ENCODE measurements around the gene DGKI.
"Not testable (repeated sequence)": the region's sequence is repeated elsewhere in the genome, so short reads cannot be mapped to it uniquely, and the experiment has no call there.

DGKI gene

DNA sequence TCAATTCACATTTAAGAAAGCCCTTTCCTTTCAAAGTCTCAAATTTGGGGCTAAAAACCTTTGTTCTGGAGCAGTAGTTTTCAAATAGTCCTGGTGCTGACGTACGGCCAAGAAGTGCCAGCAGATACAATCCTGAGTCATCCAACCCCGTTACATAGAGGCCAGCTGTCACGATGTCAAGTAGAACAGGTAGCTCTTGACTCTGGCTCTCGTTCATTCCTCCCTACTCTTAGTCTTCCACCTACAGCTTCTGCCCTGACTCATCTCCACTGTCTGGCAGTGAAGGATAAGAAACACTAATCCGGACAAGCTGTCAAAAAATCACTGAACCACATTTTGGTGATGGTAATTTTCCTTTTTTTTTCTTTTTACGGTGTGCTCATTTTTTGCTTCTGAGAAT is 370.8 kb downstream of the DGKI start:
- DNase-seq (ENCODE audit: low read depth, low spot score), result no peak

DNA sequence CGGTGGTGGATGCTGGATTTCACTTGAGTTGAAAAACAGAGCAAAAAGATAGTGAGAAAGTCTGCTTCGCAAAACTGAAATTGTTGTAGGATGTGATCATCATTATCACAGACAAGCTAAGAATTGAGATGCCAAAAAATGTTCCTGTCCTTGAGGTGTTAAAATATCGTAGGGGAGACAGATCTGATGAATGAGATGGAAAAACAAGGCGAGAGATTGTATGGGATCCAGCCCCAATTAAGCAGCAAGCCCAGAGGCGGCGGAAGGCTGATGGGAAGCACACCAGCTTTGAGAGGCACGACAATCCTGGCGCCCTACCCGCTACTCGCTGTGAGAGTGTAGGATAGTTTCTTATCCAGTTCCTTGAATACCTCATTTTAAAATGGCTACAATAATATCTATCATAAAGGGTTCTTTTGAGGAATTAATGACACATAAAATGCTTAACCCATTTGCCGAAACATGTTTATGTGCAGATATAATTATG is 372.2 kb downstream of the DGKI start:
- no peak for DNase-seq (ENCODE audit: low read depth, low spot score)

DNA sequence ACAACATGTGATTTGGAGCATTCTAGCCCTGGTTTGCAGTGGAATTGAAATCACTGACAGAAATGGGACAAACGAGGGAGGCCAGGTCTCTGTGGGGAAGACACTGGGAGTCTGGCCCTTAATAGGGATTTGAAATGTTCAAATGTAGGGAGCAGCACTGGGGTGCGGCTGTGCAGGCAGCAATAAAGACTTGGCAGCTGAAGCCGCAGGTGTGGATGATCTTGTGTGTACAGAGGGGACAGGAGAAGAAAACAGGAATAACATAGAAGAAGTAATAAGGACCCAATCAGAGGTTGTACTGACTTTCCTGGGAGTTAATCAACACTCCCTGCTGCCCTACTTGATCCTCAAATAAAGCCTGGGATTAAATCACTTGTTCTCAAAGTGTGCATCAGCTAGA is 375.6 kb downstream of the DGKI start:
- DNase-seq (ENCODE audit: low read depth, low spot score), result no peak

DNA sequence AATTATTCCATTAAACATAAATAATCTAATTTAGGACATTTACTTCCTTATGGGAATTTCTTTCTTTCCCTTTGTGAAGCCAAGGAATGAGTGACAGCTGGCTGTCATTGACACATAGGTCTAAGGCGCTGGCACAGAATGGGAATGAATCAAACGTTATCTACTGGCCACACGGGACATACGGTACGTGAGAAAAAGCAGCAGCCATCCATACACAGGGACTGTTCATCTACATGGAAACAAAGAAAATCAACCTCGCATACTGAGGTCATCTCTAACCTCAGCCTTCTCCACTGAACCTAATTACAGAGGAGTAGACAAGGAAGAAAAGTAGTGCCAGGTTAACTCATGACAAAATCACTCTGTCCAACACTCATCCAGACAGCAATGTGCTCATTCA is 376.9 kb downstream of the DGKI start:
- no peak for DNase-seq (ENCODE audit: low read depth, low spot score)

DNA sequence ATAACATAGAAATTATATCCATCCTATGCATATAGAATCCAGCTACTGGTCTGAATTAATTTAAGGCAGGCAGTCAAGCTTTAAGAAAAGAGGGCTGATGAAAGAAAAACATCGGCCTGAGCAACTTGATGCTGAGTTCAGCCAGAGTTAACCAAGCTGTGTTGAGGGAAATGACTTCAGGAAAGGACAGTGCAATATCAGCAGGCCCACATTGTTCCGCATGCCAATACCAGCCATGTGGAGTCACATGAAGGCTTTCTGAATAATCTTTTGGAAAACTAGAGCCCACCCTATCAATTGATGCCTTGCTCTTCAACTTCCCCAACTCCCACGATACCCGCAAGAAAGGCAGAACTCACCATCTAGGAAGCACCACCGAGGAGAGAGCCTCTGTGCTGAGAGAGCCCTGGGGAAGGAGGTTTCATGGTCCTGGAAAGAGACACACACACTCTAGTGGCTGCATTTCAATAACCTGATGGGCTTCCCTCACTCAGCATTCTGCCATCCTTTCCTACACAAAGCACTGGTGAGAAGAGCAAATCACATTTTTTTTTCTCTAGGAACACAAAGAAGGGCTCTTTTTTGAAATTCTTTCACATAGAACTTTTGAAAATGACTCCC is 377.5 kb downstream of the DGKI start:
- no peak for DNase-seq (ENCODE audit: low read depth, low spot score)

DNA sequence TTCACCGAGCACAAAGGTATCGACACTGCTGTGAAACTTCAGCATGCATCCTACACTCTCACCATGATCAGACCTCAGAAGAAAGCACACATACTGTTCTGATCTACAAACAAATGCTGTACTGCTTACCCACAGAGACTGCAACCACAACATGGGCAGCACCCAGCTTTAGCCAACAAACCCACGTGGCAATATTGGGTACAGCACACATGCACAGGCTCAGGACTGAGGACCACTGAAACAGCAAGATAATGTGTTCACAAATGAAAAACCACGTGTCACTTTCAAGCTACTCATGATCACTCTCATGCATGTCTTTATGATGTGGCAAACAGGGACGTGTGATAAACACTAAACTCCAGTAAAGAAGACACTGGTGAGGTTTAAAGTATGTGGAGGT is 383.9 kb downstream of the DGKI start:
- no peak for DNase-seq (ENCODE audit: low read depth, low spot score)

DNA sequence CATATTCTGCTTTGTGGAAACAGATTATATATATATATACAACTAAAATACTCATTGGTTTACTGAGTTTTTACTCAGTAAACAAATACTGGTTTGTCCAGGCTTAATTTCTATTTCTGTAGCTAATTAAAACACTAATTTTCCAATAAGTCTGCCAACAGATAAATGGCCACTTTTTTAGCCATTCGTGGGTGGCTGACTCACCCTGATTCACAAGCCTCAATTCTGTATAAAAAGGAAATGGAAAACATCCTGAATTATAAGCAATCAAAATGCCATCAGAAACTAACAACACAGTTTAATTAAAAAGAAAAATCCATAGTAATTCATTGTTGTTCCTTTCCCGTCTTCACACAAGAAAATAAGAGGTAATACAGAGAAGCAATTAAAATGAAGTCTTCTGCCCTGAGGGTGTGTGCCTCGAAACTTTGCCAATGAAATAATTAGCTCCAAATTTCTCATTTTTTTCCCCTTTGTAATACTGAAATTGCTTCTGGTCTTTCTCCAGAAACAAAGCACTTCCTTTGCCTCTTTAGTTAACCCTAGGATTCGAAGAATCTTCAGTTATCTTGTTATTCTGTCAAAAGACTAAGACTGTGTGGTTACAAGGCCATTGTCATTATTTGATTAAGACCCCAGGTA is 384.6 kb downstream of the DGKI start:
- no peak for DNase-seq (ENCODE audit: low read depth, low spot score)

DNA sequence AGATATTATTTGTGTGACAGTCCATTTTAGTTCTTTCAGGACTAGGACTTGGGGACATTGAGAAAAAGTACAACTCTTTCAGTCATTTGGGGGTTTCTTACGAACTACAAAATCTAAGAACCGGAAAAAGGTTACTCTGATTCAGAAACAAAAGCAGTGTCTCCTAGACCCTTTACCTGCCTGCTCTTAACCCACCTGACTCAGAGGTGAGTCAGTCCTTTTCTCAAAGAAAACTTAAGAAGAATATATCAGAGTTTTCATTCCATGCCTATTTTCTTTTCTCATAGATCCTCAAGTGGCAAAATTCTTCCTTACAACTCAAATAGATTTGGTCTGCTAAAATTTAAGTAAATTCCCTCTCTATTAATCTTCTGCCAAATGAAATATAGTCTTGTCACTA is 388.4 kb downstream of the DGKI start:
- no peak for DNase-seq (ENCODE audit: low read depth, low spot score)

DNA sequence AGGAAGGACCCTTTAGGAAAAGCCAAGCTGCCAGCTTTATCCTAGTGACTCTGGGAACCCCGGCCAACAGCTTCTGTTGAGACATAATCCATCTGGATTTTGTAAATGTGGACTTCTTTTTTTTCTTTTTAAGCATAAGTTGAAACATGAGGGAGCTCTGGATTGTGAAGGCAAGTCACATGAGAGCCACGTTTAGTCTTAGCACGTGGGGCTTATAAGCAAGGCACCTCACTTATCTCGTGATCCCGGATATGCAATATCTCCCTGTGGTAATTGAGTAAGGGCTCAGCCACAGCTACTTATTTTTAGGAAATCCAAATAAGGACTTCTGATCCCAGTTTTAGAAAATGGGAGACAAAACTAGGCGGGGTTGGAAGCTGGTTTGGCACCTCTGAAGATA is 392.0 kb downstream of the DGKI start:
- DNase-seq (ENCODE audit: low read depth, low spot score), result no peak

DNA sequence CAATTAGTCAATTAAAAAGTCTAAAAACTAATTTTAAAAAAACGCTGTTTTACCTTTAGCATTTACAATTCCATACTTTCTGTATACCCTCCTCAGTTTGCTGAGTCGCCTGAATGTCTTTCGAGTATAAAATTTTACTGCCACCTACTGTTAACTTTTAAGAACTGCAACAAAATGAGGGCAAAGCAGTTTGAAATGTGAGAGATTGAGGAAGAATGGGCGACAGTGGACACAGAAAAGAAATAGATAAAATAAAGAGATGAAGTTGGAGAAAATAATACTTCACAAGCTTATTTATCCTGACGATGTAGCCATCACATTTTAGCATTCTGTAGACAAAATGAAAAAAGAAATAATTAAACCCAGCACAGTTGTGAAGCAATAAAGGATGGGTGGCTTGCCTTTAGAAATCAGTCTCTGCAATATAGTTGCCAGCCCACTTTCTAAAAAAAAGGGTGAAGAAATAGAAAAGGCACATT is 392.5 kb downstream of the DGKI start:
- DNase-seq (ENCODE audit: low read depth, low spot score), result peak; percentile 10

DNA sequence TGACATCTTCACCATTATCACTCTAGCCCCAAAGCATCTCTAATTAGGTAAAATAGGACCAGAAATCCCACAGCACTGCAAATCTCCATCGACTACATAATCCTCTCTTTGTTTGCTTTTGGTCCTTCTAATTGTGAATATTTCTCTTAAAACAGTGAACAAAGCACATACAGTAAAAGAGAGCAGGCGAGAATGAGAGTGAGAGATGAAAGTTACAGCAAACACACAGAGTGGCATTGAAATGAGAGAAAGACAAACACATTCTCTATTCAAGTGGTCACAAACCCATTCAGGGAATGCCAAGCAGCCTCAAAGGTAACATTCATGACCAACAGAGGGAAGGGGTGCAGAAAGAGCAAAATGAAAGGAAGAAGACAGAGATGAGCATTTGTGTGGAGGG is 393.4 kb downstream of the DGKI start:
- DNase-seq (ENCODE audit: low read depth, low spot score), result no peak

DNA sequence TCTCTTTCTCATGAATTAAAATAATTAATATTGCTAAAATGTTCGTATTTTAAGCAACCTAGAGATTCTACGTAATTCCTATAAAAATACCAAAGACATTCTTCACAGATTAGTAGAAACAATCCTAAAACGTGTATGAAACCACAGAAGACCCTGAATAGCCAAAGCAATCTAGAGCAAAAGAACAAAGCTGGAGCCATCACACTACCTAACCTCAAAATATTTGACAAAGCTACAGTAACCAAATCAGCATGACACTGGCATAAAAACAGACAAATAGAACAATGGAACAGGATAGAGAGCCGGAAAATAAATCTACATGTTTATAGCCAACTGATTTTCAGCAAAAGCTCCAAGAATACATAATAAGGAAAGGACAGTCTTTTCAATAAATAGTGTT is 397.8 kb downstream of the DGKI start:
- no peak for DNase-seq (ENCODE audit: low read depth, low spot score)

DNA sequence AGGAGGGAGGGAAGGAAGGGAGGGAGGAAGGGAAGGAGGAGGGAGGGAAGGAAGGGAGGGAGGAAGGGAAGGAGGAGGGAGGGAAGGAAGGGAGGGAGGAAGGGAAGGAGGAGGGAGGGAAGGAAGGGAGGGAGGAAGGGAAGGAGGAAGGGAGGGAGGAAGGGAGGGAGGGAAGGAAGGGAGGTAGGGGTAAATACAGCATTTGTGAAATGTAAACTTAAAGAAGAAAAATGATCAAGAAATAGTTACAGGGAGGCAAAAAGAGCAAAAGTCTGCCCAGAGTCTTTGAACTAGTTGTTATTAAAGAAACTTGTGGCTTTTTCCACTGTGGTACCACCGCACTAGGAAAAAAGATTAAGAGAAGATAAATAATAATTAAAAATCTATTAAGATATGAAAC is 398.2 kb downstream of the DGKI start:
- not testable (repeated sequence) for DNase-seq (ENCODE audit: low read depth, low spot score)

DNA sequence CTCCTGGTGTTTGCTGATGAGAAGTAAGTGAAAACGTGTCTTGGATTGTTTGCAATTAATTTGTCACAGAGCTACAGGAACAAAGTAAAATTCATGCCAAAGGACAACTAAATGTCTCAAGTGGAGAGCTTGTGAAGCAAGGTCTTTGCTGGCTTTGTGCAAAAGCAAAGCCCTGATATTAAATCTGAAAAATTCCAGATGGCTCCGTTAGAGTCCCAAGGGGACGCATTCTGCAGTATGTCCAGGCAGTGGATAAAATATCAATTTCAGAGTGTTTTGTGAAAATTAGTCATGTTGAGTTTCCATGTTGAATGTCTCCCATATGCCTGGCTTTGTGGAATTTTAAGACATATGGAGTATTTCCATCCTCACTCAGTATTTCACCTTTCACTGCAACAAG is 400.7 kb downstream of the DGKI start:
- no peak for DNase-seq (ENCODE audit: low read depth, low spot score)

DNA sequence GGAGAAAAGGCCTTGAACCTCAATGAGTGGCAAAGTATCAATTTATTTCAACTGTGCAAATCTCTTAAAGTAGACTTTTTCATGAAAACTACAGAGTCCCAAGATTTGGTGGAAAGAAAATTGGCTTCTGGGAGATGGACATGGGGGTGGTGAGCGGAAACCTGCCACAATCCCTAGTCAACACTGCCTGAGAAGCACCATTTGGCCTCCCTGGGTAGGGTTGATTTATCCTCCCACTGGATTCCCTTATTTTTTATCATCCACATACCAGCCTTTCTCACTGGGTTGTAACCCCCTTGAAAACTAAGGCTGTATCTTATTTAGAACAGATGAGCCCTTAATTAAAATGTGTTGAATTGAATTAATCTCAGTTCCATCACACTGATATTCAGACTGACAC is 401.5 kb downstream of the DGKI start:
- DNase-seq (ENCODE audit: low read depth, low spot score), result no peak

DNA sequence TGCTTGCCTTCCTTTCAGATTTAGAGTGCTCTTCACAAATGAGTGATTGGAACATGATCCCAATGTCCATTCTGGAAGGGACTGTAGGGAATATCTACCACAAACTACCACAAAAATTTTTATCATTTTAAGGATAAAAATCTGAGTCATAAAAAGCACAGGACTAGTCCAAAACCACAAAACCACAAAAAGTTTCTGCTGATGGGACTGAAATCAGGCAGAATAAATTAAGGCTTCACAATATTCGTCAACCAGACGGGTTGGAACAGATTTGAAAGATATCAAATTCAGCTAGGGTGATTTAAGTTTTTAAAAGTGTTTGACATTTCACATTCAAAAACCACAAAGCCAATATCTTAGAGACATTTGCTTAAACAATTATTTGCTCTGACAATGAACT is 403.2 kb downstream of the DGKI start:
- no peak for DNase-seq (ENCODE audit: low read depth, low spot score)

DNA sequence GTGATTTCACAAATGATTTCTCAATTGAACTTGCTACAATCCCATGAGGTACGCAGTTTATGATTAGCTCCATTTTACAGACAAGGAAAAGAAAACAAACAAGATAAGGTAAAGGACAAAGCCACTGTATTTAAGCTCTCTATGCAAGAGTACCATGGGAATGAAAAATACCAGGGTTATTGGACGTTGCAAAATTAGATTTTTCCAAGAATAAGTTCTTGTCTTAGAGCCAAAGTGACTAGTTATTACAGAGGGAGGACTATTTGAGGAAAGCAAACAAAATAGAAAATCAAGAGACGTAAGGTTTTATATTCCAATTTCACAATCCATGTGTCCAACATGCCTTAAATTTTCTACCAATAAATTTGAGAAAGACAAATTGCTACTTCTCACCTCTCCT is 405.3 kb downstream of the DGKI start:
- DNase-seq (ENCODE audit: low read depth, low spot score), result no peak

DNA sequence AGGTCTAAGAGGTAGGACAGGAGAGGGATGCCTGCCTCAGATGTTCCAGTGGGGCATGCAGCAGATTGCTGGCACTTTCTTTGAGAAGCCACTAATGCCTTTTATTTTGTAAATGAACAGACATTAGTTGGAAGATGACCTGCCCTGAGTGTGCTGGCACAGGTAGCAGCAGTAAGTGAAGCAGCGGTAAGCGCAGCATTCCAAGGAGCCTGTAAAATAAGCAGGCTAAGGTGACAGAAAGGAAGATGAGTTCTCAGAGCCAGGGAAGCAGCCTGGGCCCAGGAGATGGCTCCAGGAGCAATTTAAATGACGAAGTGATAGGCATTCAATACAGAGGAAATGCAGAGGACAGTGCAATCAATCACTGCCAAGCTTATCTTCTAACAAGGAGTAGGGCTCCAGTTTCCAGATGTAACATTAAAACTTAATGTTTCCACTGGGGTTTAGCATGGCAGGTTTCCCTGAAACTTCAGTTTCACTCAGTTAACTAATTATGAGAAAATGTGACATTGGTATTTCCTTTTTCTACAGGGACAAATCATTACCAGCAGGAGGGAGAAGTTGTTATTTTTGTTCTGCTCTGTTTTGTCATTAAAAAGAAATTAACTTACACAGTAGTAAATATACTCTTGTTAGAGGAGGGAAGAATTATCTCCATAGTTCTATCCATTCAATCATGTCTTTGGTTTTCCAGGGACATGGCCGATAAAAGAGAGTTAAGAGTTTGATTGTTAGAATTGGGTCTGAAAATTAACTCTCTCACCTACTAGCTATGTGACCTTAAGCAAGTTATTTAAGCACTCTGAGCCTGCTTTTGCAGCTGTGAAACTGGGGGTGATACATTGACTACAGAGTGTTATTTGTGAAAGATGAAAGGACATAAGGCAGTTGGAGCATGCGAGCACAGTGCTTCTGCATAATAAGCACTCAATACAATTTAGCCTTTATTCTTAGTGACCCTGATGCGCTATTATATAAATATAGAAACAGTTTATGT is 406.6 kb downstream of the DGKI start:
- peak; percentile 43 for DNase-seq (ENCODE audit: low read depth, low spot score)

DNA sequence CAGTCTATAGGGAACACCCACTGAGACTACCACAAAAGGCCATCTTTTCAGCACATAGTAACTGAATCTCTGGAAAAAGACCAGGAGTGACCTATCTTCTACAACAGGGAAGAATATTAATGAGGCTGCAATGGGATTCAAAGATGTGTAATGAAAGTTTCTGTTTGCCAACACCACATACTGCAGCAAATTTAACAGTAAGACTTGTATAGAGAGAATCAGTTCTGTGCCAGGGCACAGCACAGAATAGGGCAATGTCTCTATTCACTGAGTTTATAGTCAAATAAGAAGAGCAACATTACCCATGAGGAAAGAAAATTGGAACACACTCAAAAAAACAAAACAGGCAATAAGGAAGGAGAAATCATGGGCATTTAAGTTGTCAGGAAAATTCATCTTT is 411.8 kb downstream of the DGKI start:
- no peak for DNase-seq (ENCODE audit: low read depth, low spot score)

DNA sequence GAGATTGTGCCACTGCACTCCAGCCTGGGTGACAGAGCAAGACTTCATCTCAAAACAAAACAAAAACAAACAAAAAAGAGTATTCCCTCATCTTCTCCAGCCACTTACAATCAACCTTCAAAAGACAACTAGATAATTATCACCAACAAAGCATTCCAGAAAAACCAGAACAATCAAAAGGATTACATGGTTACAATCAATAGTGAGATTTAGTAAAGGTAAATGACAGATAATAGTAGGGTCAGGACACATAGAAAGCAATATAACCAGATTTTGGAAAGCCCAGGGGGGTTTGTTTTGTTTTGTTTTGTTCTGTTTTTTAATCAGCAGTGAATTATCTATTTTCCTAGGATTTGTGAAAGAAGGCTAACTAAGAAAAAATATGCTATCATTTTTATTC is 412.2 kb downstream of the DGKI start:
- DNase-seq (ENCODE audit: low read depth, low spot score), result no peak

DNA sequence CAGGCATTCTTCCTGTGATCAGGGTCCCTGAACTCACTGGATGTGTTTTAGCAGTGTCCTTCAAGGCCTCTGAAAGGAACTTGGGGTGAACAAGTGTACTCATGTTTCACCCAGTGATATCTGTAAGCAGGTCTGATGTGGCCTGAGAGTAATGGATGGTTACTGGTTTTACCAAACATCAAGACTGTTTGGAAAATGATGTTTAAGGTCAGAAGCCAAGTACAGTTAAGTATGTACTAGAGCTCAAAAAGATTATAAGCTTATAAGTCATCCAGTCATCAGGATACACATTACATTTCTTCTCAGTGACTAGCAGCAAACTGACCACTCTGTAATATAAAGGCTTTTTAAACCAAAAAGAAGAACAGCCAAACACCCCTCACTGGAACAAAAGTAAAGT is 423.5 kb downstream of the DGKI start:
- DNase-seq (ENCODE audit: low read depth, low spot score), result no peak

DNA sequence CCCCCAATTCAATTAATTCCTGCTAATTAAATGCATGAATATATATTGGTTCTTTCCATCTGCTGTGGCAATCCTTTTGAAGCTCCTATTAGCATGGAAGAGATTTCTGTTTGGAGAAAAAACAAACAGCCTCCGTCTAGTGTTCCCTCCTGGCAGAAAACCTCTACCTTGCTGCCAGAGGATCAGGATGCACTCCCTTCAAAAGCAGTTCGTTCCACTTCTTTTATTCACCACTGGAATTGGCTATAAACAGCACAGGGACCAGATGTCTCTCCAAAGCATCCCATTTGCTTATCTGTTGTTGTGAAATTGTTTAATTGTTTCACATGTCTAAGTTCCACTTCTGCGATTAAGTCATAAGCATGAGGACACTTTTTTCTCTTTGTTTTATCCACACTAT is 425.4 kb downstream of the DGKI start:
- DNase-seq (ENCODE audit: low read depth, low spot score), result no peak

Data from ELF-1 (cell line).